GM18526 (cell line): Measurements from ENCODE around the gene CNTNAP2.

Source experiments
- POLR2A ChIP-seq: IDR thresholded peaks from 3 replicates; pipeline ENCODE4 v1.6.1; 2011; ENCODE audit not compliant: insufficient read length; ENCODE audit errors: extremely low read depth

CNTNAP2 gene

DNA sequence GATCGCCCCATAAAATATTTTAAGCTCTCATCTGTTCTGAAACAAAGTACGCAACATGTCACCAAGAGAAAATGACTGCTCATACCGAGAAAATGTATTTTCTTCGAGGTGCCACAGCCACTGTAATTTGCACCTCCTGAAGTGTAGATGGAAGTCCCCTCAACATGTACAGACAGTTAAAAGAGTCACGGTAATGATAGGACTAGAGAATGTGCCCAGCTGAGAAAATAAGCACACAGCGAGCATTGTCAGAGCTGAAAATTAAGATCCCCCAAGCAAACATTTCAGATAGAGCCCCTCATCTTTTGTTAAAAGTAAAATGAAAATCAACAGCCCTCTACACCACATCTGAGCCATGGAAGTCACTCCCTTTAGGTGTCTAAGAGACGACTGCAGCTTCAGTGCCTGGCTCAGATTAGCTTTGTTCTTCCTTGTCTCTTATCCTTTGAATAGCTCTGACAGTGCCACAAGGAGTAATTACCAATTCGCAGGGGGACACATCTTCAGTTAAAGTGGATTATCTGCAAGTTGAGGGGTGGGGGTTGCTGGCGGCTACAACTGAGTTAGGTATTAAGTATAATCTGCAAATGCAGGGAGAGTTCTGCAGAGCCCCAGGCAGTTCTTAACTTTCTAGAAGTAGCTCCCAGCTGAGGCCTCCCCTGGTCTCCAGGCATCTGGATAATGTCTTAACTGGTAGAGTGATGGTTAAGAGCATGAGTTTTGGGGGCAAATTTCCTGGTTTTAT, 2251.3 kb downstream of the CNTNAP2 start:
- no peak for TF ChIP-seq POLR2A

DNA sequence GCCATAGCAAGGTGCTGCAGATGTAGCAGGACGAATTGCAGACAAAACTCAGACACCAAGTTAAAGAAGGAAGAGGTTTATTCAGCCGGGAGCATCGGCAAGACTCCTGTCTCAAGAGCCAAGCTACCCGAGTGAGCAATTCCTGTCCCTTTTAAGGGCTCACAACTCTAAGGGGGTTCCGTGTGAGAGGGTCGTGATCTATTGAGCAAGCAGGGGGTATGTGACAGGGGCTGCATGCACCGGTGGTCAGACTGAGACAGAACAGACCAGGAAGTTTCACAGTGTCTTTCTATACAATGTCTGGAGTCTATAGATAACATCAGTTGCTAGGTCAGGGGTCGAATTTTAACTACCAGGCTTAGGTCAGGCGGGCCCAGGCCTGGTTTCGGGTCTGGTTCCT, 2252.0 kb downstream of the CNTNAP2 start:
- TF ChIP-seq POLR2A, result no peak

DNA sequence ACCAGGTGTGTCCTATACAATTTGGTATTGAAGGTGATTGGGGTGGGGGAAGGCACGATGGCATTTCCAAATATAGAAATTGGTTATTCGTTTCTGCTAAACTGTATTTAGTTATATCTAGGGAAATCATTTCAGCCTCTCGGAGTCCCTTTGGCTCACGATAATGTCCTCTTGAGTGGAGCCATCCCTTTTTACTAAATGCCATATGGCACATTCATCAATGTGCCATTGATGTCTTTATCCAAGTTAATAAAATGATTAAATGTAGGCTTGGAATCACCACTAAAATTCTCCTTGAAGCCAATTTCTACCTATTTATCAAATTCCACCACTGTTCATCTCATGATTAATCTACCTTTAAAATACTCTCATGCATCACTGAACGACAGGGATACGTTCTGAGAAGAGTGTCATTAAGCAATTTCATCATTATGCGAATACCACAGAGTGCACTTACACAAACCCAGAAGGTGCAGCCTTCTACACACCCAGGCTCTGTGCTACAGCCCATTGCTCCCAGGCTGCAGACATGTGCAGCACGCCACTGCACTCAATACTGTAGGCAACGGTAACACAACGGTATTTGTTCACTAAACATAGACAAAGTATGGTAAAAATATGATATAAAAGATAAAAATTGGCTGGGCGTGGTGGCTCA, 2254.8 kb downstream of the CNTNAP2 start:
- no peak for TF ChIP-seq POLR2A

DNA sequence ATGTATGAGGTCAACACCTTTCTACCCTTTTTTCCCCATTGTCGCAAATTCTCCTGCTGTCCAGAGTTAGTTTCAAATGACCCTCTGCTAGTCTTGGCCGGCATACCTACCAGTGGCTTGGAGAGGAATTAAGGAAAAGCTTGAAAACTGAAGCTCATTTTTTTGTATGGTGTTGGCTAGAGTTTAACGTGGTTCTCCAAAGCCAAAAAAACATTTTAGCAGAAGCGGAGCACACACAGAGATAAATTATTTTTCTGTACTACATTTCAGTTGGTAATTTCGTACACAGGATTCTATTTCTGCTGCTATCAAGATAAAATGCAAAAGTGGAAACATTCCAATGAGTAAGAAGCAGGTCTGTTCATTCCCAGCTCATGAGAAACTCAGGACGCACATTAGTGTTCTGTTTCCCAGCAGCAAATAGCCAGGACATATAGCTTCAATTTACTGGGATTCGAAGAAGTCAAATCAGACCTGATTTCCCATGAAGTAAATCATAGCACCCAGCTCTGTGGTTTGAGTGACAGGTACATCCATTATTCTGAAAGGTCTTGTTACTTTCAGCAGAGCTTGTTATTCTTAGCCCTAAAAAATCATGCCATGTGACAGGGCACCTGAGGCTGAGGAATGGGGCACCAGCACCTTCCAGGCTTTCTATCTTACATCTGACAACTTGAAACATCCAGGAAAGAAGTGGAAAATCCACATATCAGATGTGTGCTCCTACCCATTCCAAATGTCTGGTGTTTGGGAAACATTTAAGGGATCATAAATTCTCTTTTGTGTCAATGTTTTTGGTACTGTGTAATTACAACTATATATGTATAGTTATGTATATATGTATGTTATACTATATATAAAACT, 2258.0 kb downstream of the CNTNAP2 start:
- TF ChIP-seq POLR2A, result no peak

DNA sequence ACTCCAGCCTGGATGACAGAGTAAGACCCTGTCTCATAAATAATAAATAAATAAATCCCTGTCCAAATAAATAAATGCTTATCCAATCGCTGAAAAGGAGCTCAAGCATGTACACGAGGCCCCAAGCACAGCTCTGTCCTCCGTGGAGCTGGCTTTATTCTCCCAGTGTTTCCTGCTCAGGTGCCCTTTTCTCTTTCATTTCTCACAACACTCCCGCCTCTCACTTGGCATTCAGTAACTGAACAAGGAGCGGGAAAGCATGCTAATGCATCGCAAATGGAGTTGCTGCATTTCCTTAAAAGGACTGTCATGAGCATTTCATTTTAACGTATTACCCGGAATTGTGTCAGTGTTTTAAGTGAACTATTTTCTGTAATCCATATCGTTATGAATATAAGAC, 2263.1 kb downstream of the CNTNAP2 start:
- no peak for TF ChIP-seq POLR2A

DNA sequence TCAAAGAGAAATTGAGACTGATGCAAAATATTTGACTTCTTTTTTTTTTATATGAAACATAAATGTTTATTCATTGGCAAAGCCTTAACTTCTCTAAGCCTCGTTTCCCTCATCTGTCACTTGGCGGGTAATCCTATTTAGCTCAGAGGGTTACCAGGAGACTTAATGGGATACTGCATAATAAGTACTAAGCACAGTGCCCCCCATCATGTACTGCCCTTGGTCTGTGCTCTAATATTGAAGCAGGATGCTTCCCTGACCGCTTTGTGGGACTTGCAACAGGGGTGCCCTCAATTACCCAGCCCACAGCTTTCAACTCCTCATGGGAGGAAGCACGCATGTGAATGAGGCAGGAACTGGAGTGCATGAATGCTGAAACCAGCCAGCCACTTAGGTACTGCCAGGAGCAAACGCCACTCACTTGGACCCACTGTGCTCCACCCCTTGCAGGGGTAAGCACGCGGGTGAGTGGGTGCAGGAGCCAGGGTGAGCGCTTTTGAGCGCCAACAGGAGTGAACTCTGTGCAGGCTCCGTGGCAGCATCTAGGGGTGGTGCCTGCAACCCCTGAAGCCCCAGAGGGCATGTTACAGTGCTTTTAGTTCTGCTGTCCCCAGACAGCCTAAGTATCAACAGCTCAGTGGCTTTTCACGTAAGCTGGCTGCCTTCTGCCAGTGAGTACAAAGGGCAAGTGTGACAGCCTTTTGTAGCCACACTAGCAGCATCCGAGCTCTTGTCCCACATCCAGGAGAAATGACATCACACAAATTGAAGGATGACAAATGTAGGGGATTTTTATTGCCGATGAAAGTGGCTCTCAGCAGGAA, 2264.2 kb downstream of the CNTNAP2 start:
- TF ChIP-seq POLR2A, result no peak

DNA sequence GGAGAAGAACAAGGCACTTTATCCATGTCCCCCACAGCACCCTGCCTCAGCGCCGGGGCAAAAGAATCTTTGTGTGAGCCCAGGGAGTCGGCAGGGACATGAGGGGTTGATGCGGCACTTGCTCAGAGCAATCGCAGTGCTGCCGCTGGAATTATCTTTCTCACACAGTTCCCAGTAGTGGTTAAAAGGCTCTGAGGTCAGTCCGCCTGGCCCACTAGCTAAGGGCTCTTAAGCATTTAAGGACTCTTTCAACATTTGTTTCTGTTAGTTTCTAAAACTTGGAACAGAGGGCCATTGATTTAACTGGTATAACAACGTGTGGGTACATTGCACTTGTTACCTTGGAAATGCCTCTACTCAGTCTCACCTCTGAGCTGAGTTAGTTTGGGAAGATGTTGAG, 2266.0 kb downstream of the CNTNAP2 start:
- TF ChIP-seq POLR2A, result no peak

DNA sequence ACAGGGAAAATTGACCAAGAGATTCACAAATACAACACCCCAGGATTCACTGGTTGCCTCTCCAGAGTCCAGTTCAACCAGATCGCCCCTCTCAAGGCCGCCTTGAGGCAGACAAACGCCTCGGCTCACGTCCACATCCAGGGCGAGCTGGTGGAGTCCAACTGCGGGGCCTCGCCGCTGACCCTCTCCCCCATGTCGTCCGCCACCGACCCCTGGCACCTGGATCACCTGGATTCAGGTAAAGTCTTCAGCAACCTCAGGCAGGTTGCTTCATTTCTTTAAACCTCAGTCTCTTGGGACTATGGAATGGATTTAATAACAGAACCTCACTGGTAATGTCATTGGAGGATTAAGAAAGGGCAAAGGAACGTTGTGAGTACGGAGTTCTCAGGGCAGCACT, 2267.1 kb downstream of the CNTNAP2 start:
- no peak for TF ChIP-seq POLR2A

DNA sequence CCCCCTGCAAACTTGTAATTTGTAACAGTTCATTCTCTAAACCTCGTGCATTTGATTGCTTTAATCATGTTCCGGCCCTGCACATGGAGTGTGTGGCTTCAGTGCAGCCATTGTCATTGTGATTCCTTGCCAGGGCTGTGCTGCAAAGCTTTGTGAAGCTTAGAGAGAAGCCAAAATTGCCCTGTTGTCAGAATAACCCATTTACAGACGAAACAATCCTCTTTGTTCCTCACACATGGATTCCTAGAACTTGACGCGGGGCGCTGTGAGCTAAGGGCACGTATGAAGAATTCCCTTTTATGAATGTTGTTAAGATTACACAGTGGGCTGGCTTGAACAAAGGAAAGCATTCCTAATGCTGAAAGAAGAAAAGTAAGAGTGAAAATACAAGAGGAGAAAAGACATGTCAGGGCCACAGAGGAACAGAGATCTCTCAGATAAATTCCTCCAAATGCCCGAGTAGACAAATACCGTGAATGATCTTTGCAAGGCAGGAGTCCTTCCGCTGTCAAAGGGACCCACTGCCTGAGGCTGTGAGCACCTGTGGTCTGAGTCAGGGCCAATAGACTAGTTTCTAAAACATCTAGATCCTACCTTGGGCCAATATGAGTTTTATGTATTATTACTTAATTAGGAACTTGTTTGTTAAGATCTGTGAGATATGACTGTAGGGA, 2268.5 kb downstream of the CNTNAP2 start:
- no peak for TF ChIP-seq POLR2A

DNA sequence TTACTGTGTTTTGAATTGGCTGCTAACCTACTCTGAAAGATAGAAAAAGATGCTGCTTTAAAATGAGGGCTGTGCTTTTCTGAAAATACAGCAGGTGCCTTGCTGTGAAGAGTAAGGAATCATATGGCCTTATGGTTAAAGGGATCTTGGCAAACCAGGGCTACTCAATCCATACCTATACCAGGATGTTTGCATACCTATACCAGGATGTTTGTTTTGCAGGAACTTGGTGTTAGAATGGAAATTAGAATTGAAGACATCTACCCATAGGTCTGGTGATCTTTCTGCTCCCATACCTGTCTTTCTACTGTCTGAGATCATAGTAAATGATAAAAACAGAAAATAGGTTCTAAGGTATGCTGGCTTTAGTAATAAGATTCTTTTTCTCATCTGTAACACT, 2273.8 kb downstream of the CNTNAP2 start:
- TF ChIP-seq POLR2A, result no peak

DNA sequence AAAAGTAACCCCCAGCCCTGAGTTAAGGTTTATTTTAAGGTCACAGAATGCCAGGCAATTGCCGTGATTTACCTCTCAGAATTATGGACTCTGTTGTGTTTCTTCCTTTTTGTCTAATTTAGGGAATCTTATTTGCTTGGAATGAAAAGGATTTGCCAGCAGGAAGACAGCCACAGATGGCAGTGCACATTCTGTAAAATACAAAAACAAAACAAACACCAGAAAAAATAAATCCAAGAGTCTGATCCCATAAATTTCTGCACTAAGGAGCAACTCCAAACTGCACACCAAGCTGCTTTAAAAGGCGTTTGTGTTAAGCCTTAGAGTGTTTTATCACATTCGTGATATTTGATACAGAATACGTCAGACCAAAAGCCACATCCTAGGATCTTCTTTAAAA, 2275.0 kb downstream of the CNTNAP2 start:
- TF ChIP-seq POLR2A, result no peak

DNA sequence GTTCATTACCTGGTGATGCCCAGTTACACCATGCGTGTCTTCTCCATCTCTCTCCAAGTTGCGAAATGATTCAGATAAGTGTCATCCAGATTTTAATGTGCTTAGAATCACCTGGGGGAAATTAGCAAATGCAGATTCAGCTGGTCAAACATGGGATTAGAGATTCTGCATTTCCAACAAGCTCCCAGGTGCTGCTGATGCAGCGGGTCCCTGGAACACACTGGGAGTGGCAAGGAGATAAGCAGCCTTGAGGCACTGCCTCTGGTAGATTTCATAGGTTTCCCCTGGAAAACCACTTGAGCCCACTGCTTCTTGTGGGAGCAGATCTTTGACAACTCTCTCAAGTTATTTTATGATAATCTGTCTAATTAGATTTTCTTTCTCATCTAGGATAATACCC, 2278.0 kb downstream of the CNTNAP2 start:
- no peak for TF ChIP-seq POLR2A

DNA sequence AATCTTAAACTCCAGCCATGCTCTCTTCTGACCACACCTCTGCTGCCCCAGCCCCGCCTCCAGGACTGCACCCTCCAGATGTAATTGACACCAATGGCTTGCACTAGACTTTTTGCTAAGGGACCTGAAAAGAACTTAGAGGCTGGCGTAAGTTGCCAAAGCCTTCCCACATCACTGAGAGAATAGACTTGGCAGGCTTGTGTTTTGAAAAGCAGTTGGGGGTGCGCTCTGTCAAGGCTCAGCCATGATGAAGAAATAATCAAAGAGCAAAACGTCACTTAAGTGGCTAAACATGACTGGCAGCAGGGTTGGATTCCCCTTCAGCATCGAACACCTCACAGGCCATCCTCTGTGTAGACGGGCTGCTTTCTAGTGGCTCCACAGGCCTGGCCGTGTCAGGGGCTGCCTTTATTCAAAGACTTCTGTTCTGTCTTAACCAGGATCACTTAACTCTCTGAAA, 2278.8 kb downstream of the CNTNAP2 start:
- no peak for TF ChIP-seq POLR2A

DNA sequence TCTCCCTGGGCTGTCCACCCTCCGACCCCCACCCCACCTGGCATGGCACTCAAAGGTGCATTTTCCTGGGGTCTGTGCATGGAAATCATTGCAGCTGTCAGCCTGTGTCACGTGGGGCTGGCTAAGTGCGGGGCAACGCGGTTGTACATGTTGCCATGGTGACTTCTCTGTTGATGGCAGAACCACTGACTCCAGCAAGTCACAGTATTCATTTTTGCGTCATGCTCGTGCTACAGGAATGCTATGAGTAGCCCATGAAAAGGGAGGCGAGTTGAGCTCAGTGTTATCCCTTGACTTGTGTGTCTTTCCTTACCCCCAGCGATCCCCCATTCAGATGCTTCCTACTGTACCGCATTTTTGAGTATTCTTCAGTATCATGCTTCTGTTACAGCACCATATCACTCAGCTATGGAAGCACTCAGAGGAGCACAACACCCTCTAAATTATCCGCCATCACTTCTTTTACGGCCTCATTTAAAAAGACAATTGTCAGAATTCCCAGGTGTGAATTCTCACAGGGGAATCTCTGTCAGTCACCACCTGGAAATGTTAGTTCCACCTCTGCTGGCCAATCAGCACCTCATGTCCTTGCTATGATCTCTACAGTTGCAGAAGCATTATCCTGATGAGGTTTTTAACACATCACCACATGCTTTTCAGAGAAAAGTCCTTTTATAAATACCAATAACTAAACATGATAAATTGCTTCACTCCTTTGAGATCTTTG, 2279.6 kb downstream of the CNTNAP2 start:
- TF ChIP-seq POLR2A, result no peak
